OCI-LY3 (cell line): ENCODE results near the gene VMA21.

Source experiments
- H2AFZ ChIP-seq: fragments of 200-600, 300-600 bp; shearing (Covaris generic); 2 replicates; pipeline ENCODE4 v1.6.0; 2014; ENCODE audit warnings: antibody characterized with exemption, low read depth, low read length
- H3K27ac ChIP-seq: fragments of 200-600, 300-600 bp; sonication (generic); 2 replicates; pipeline ENCODE4 v1.5.1; 2014; ENCODE audit warnings: mild to moderate bottlenecking, low read length, moderate library complexity, mixed read lengths
- H3K27me3 ChIP-seq: fragments of 200-600, 300-600 bp; sonication (generic); 2 replicates; pipeline ENCODE4 v1.6.1; 2014; ENCODE audit warnings: low read depth, low read length, mixed read lengths
- H3K36me3 ChIP-seq: fragments of 200-600, 300-600 bp; sonication (generic); replicated peaks from 2 replicates; pipeline ENCODE3; 2014; ENCODE audit warnings: low read depth, low read length, mixed read lengths
- H3K4me1 ChIP-seq: fragments of 300-600, 200-600 bp; sonication (generic); 2 replicates; pipeline ENCODE4 v1.6.1; 2014; ENCODE audit warnings: low read length, mixed read lengths
- H3K4me2 ChIP-seq: fragments of 200-600, 300-600 bp; sonication (generic); 2 replicates; pipeline ENCODE4 v1.6.1; 2014; ENCODE audit warnings: low read length, mixed read lengths
- H3K4me3 ChIP-seq: fragments of 300-600, 200-600 bp; sonication (generic); 2 replicates; pipeline ENCODE4 v1.5.1; 2014; ENCODE audit warnings: antibody characterized with exemption, mild to moderate bottlenecking, low read length, moderate library complexity
- H3K79me2 ChIP-seq: fragments of 300-600, 200-600 bp; shearing (Covaris generic); 2 replicates; pipeline ENCODE4 v1.6.1; 2014; ENCODE audit warnings: mild to moderate bottlenecking, low read length, mixed read lengths
- H3K9ac ChIP-seq: fragments of 300-600, 200-600 bp; shearing (Covaris generic); 2 replicates; pipeline ENCODE4 v1.6.0; 2014; ENCODE audit warnings: mild to moderate bottlenecking, low read length, moderate library complexity
- H3K9me3 ChIP-seq: fragments of 200-600, 300-600 bp; shearing (Covaris generic); 2 replicates; pipeline ENCODE4 v1.6.1; 2014; ENCODE audit warnings: low read length, mixed read lengths; ENCODE audit not compliant: insufficient read depth
- H4K20me1 ChIP-seq: fragments of 200-600, 300-600 bp; sonication (generic); 2 replicates; pipeline ENCODE4 v1.6.1; 2016; ENCODE audit warnings: low read length, mixed read lengths; ENCODE audit not compliant: insufficient read depth
- EZH2phosphoT487 ChIP-seq: fragments of 200-600 bp; shearing (Covaris generic); IDR thresholded peaks from 2 replicates; pipeline ENCODE4 v1.6.1; 2018; ENCODE audit warnings: antibody characterized with exemption, mixed run types, low read depth
- TF ChIP-seq, protein P1 (sequence below): fragments of 200-600, 300-600 bp; sonication (generic); IDR thresholded peaks from 2 replicates; pipeline ENCODE4 v1.5.1; 2014; ENCODE audit warnings: antibody characterized with exemption, low read length, low read depth

VMA21 gene

DNA sequence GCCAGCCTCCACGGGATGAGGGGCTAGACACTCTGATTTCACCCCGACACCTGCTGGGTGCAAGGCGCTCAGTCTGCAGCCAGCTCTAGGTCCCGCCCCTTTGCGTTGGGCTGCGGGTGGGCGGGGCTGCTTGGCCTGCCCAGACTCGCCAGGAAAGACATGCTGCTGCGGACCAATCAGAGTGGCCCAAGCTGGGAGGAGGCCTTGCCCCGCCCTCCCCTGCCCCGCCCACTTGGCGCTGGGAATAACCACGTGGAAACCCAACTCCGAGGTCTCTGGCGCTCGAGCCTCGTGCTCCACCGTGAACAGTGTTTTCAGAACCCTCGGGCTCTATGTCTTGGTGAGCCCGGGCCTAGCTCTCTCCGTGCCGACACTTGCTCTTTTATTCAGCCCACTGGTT is 5.3 kb upstream of the VMA21 start:
- peaks cover 7% of the 10 kb centered on the region; the same call in 1 of the 2 replicates for H3K79me2 ChIP-seq
- H3K4me3 ChIP-seq = no peak overlapping the region
- TF ChIP-seq, protein P1, sequence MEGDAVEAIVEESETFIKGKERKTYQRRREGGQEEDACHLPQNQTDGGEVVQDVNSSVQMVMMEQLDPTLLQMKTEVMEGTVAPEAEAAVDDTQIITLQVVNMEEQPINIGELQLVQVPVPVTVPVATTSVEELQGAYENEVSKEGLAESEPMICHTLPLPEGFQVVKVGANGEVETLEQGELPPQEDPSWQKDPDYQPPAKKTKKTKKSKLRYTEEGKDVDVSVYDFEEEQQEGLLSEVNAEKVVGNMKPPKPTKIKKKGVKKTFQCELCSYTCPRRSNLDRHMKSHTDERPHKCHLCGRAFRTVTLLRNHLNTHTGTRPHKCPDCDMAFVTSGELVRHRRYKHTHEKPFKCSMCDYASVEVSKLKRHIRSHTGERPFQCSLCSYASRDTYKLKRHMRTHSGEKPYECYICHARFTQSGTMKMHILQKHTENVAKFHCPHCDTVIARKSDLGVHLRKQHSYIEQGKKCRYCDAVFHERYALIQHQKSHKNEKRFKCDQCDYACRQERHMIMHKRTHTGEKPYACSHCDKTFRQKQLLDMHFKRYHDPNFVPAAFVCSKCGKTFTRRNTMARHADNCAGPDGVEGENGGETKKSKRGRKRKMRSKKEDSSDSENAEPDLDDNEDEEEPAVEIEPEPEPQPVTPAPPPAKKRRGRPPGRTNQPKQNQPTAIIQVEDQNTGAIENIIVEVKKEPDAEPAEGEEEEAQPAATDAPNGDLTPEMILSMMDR = no peak
- no peak for TF ChIP-seq EZH2phosphoT487
- H3K4me2 ChIP-seq = no peak overlapping the region
- H2AFZ ChIP-seq = no peak overlapping the region
- H3K9ac ChIP-seq = no peak overlapping the region
- H3K36me3 ChIP-seq = no peaks in the 10 kb centered on the region
- H3K9me3 ChIP-seq = no peaks in the 10 kb centered on the region
- no peaks in the 10 kb centered on the region for H4K20me1 ChIP-seq
- no peak overlapping the region for H3K27ac ChIP-seq
- peaks cover 11% of the 10 kb centered on the region for H3K4me1 ChIP-seq
- no peaks in the 10 kb centered on the region for H3K27me3 ChIP-seq

DNA sequence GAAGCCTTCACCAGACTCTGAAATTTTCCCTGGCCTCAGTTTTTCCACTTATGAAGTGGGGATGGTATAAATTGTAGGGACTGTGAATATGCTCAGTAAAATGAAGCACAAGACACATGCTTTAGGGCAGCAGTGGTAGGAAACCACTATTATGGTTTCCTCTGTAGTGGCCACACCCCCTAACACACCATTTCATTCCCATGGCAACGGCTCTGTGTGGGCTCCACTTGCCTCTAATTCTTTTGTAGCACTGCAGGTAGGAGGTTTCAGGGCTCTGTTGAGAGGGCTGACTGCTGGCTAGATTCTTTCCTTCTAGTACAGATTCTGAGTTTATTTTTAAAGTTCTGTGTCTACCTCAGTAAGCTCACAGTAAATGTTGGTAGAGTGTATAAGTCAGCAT is 3.5 kb upstream of the VMA21 start:
- Histone ChIP-seq H3K27me3 (no peaks in the 10 kb centered on the region), H3K9me3 (no peaks in the 10 kb centered on the region), H3K4me3 (no peak overlapping the region), H3K27ac (no peak overlapping the region), H3K9ac (no peak overlapping the region), H2AFZ (no peak overlapping the region), H3K36me3 (no peaks in the 10 kb centered on the region), H3K79me2 (peaks cover 23% of the 10 kb centered on the region), H4K20me1 (peaks cover 1% of the 10 kb centered on the region; the same call in 1 of the 2 replicates), H3K4me2 (no peak overlapping the region), H3K4me1 (peaks cover 15% of the 10 kb centered on the region)
- no peak for TF ChIP-seq EZH2phosphoT487
- TF ChIP-seq, protein P1 = no peak

DNA sequence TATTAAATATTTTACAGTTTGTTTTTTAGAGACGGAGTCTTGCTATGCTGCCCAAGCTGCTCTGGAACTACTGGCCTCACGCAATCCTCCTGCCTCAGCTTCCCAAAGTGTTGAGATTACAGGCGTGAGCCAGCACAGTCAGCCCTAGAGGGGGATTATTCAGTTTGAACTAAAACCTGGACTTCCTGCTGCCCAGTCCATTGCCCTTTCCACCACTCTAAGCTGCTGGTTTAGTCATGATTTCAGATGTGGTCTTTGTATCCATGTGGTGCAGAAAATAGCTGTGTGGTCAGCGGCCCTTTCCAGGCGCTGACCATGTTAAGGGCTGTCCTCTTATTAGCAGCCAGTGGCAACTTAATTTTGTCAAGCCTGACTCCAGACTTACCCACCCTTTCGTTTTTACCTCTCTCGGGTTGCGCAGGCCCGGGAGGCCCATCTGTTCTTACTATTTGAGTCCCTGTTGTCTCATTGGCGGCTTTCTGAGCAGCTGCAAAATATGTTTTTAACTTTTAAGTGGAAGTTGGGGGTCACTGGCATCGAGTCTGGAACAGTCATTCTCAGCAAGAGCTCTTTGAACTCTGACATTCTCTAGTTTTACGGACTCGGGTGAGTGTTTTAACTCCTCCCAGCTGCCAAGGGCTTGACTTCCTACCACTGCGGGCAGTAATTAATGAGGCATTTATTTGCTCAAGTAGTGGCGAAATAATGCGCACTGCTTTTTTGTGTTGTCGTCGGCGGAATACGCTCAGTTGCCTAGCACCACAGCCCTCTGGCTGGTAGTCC is 773 bp upstream of the VMA21 start:
- peak overlapping the region; percentile 94 for H3K9ac ChIP-seq
- peak overlapping the region; percentile 100 for H3K4me3 ChIP-seq
- H3K4me1 ChIP-seq = peaks cover 33% of the 10 kb centered on the region
- peaks cover 51% of the 10 kb centered on the region for H3K79me2 ChIP-seq
- no peaks in the 10 kb centered on the region for H3K9me3 ChIP-seq
- peak overlapping the region; percentile 85 for H2AFZ ChIP-seq
- H3K4me2 ChIP-seq = peak overlapping the region; percentile 87
- TF ChIP-seq, protein P1 = no peak
- no peak for TF ChIP-seq EZH2phosphoT487
- peaks cover 8% of the 10 kb centered on the region for H3K36me3 ChIP-seq
- no peaks in the 10 kb centered on the region for H3K27me3 ChIP-seq
- H4K20me1 ChIP-seq = peaks cover 28% of the 10 kb centered on the region
- peak overlapping the region; percentile 88 for H3K27ac ChIP-seq

DNA sequence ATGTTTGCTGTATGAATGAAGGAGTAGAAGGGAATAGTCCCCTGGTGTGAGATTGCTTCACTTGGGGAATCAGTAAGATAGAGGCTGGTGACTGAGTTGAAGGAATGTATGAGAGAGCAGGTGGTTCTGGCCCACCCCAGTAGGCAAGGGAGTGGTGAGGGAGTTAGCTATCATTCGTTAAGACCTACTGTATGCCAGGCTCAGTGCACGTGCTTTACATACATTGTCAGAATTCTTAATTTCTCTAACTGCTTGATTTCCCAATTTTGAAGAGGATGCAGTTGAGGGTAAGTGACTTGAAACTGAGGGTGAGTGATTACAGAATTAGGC is 700 bp downstream of the VMA21 start:
- H3K27me3 ChIP-seq = no peaks in the 10 kb centered on the region
- no peak for TF ChIP-seq EZH2phosphoT487
- TF ChIP-seq, protein P1 = no peak
- H3K27ac ChIP-seq = peak overlapping the region; percentile 71
- H3K79me2 ChIP-seq = peaks cover 65% of the 10 kb centered on the region
- H3K9me3 ChIP-seq = no peaks in the 10 kb centered on the region
- H2AFZ ChIP-seq = no peak overlapping the region
- peak overlapping the region; percentile 83 for H3K4me2 ChIP-seq
- peaks cover 8% of the 10 kb centered on the region for H3K36me3 ChIP-seq
- H4K20me1 ChIP-seq = peaks cover 42% of the 10 kb centered on the region
- H3K9ac ChIP-seq = peak overlapping the region; percentile 96
- peak overlapping the region; percentile 100 for H3K4me3 ChIP-seq
- peaks cover 33% of the 10 kb centered on the region for H3K4me1 ChIP-seq
